Neuron (in vitro differentiated cells): ENCODE measurements around the gene CCDC148.
"Not testable (repeated sequence)": the region's sequence is repeated elsewhere in the genome, so short reads cannot be mapped to it uniquely, and the experiment has no call there.

Source experiments
- H2AFZ ChIP-seq: one replicate; pipeline ENCODE4 v1.6.1; 2013; ENCODE audit warnings: low read depth, mild to moderate bottlenecking, inconsistent platforms, low read length, moderate library complexity
- H3K27me3 ChIP-seq: one replicate; pipeline ENCODE4 v1.6.1; 2013; ENCODE audit warnings: low read length; ENCODE audit not compliant: insufficient read depth
- H3K36me3 ChIP-seq: one replicate; pipeline ENCODE4 v1.6.1; 2013; ENCODE audit warnings: low read length; ENCODE audit not compliant: insufficient read depth
- H3K4me1 ChIP-seq: one replicate; pipeline ENCODE4 v1.6.1; 2013; ENCODE audit warnings: low read length; ENCODE audit not compliant: insufficient read depth
- H3K4me3 ChIP-seq: 2 replicates; pipeline ENCODE4 v1.5.1; 2013; ENCODE audit warnings: mild to moderate bottlenecking, low read length, moderate library complexity
- H3K9me3 ChIP-seq: one replicate; pipeline ENCODE4 v1.6.1; 2013; ENCODE audit warnings: low read length

The CCDC148 gene

GRCh38 chr2:158357699-158358098 is 98.9 kb downstream of the CCDC148 start:
- no peaks in the 10 kb centered on the region for H3K9me3 ChIP-seq
- peaks cover 3% of the 10 kb centered on the region for H3K4me1 ChIP-seq
- H3K4me3 ChIP-seq, result no peak overlapping the region
- no peaks in the 10 kb centered on the region for H3K36me3 ChIP-seq
- H3K27me3 ChIP-seq, result no peaks in the 10 kb centered on the region
- H2AFZ ChIP-seq, result no peak overlapping the region

GRCh38 chr2:158357122-158357521 is 99.4 kb downstream of the CCDC148 start:
- Histone ChIP-seq H3K4me3 (no peak overlapping the region), H2AFZ (no peak overlapping the region), H3K4me1 (peaks cover 3% of the 10 kb centered on the region), H3K27me3 (no peaks in the 10 kb centered on the region), H3K9me3 (no peaks in the 10 kb centered on the region), H3K36me3 (no peaks in the 10 kb centered on the region)

GRCh38 chr2:158351466-158351816 is 105.1 kb downstream of the CCDC148 start:
- not testable (repeated sequence) for H3K9me3 ChIP-seq, H3K27me3 ChIP-seq, H3K36me3 ChIP-seq, H2AFZ ChIP-seq, H3K4me3 ChIP-seq, H3K4me1 ChIP-seq

- H3K4me3 ChIP-seq, H3K9me3 ChIP-seq, H2AFZ ChIP-seq, H3K4me1 ChIP-seq, H3K27me3 ChIP-seq, H3K36me3 ChIP-seq: not testable (repeated sequence)
Observed at GRCh38 chr2:158350751-158351465, 105.6 kb downstream of the CCDC148 start.

GRCh38 chr2:158346032-158346431 is 110.5 kb downstream of the CCDC148 start:
- no peaks in the 10 kb centered on the region for H3K36me3 ChIP-seq
- no peaks in the 10 kb centered on the region for H3K9me3 ChIP-seq
- no peaks in the 10 kb centered on the region for H3K4me1 ChIP-seq
- H2AFZ ChIP-seq, result no peak overlapping the region
- H3K27me3 ChIP-seq, result no peaks in the 10 kb centered on the region
- no peak overlapping the region for H3K4me3 ChIP-seq

GRCh38 chr2:158339513-158339912 is 117.0 kb downstream of the CCDC148 start:
- no peak overlapping the region for H2AFZ ChIP-seq
- no peaks in the 10 kb centered on the region for H3K27me3 ChIP-seq
- H3K4me3 ChIP-seq, result no peak overlapping the region
- H3K36me3 ChIP-seq, result no peaks in the 10 kb centered on the region
- no peaks in the 10 kb centered on the region for H3K4me1 ChIP-seq
- no peaks in the 10 kb centered on the region for H3K9me3 ChIP-seq

GRCh38 chr2:158337018-158337417 is 119.5 kb downstream of the CCDC148 start:
- Histone ChIP-seq H2AFZ (no peak overlapping the region), H3K9me3 (no peaks in the 10 kb centered on the region), H3K4me3 (no peak overlapping the region), H3K4me1 (no peaks in the 10 kb centered on the region), H3K36me3 (no peaks in the 10 kb centered on the region), H3K27me3 (no peaks in the 10 kb centered on the region)

GRCh38 chr2:158331799-158332198 is 124.8 kb downstream of the CCDC148 start:
- not testable (repeated sequence) for H2AFZ ChIP-seq, H3K9me3 ChIP-seq, H3K36me3 ChIP-seq, H3K4me3 ChIP-seq, H3K27me3 ChIP-seq, H3K4me1 ChIP-seq

GRCh38 chr2:158325782-158326340 is 130.7 kb downstream of the CCDC148 start:
- no peak overlapping the region for H2AFZ ChIP-seq
- no peak overlapping the region for H3K4me3 ChIP-seq
- H3K9me3 ChIP-seq, result no peaks in the 10 kb centered on the region
- no peaks in the 10 kb centered on the region for H3K4me1 ChIP-seq
- H3K36me3 ChIP-seq, result no peaks in the 10 kb centered on the region
- no peaks in the 10 kb centered on the region for H3K27me3 ChIP-seq

- Histone ChIP-seq H3K36me3 (no peaks in the 10 kb centered on the region), H2AFZ (no peak overlapping the region), H3K9me3 (no peaks in the 10 kb centered on the region), H3K27me3 (no peaks in the 10 kb centered on the region), H3K4me3 (no peak overlapping the region), H3K4me1 (no peaks in the 10 kb centered on the region)
Observed at GRCh38 chr2:158325031-158325781, 131.3 kb downstream of the CCDC148 start.

- H3K4me1 ChIP-seq, result peaks cover 7% of the 10 kb centered on the region
- H3K36me3 ChIP-seq, result no peaks in the 10 kb centered on the region
- no peak overlapping the region for H3K4me3 ChIP-seq
- H3K27me3 ChIP-seq, result no peaks in the 10 kb centered on the region
- no peak overlapping the region for H2AFZ ChIP-seq
- H3K9me3 ChIP-seq, result no peaks in the 10 kb centered on the region
Observed at GRCh38 chr2:158323381-158323780, 133.2 kb downstream of the CCDC148 start.

GRCh38 chr2:158321264-158321663 is 135.3 kb downstream of the CCDC148 start:
- no peak overlapping the region for H2AFZ ChIP-seq
- H3K4me3 ChIP-seq, result no peak overlapping the region
- H3K9me3 ChIP-seq, result no peaks in the 10 kb centered on the region
- H3K36me3 ChIP-seq, result no peaks in the 10 kb centered on the region
- no peaks in the 10 kb centered on the region for H3K27me3 ChIP-seq
- peaks cover 7% of the 10 kb centered on the region for H3K4me1 ChIP-seq

GRCh38 chr2:158319269-158319668 is 137.3 kb downstream of the CCDC148 start:
- no peaks in the 10 kb centered on the region for H3K9me3 ChIP-seq
- H2AFZ ChIP-seq, result peak overlapping the region; percentile 9
- no peaks in the 10 kb centered on the region for H3K27me3 ChIP-seq
- H3K4me1 ChIP-seq, result peaks cover 7% of the 10 kb centered on the region
- no peaks in the 10 kb centered on the region for H3K36me3 ChIP-seq
- no peak overlapping the region for H3K4me3 ChIP-seq
